IMR-90 (cell line): ENCODE results near the gene PPP1R2. TPM values are rescaled to one million over a fixed set of nuclear protein-coding genes. Genes with fewer than 3 reads are reported as not detected.

Source experiments
- ATAC-seq: fragments of 200-7000 bp; cut with Tn5 transposase; 2 replicates; pipeline ENCODE4 v1.9.1; 2020; ENCODE audit warnings: low read depth, mild to moderate bottlenecking, moderate library complexity
- BruUV-seq: library from RNA; stranded (reverse); fragments of 400-500 nt; replicated peaks from 2 replicates; lab custom pipeline; 2021; lab: Mats Ljungman, UMichigan
- CTCF ChIA-PET: fragments of 300-600 bp; formaldehyde crosslinking; extraction: SDS; loops from one replicate; lab custom pipeline; 2021; ENCODE audit warnings: antibody characterized with exemption; lab: Yijun Ruan, JAX
- POLR2A ChIA-PET: fragments of 300-600 bp; sonication (Branson Sonifier 250); formaldehyde crosslinking; loops from one replicate; lab custom pipeline; 2022; ENCODE audit warnings: antibody characterized with exemption; ENCODE audit not compliant: unreplicated experiment; lab: Charles Lee
- DNase-seq: peaks from one replicate; pipeline ENCODE4 v3.0.0; 2013
- H2AFZ ChIP-seq: replicated peaks from 2 replicates; pipeline ENCODE3; 2013; ENCODE audit warnings: low read length, mild to moderate bottlenecking; ENCODE audit not compliant: poor library complexity
- H2AK5ac ChIP-seq: 2 replicates; pipeline ENCODE4 v1.6.1; 2013; ENCODE audit warnings: low read depth, low read length, inconsistent platforms
- H2AK9ac ChIP-seq: replicated peaks from 2 replicates; pipeline ENCODE3; 2013; ENCODE audit warnings: mild to moderate bottlenecking, low read depth, low read length, moderate library complexity; ENCODE audit not compliant: poor library complexity
- H2BK120ac ChIP-seq: 2 replicates; pipeline ENCODE4 v1.6.1; 2013; ENCODE audit warnings: low read depth, low read length, inconsistent platforms
- H2BK15ac ChIP-seq: 3 replicates; pipeline ENCODE4 v1.6.1; 2013; ENCODE audit warnings: low read depth, low read length, inconsistent platforms
- H2BK20ac ChIP-seq: 2 replicates; pipeline ENCODE4 v1.6.1; 2013; ENCODE audit warnings: low read depth, mild to moderate bottlenecking, inconsistent platforms, low read length, moderate library complexity
- H2BK5ac ChIP-seq: 2 replicates; pipeline ENCODE4 v1.6.1; 2013; ENCODE audit warnings: mild to moderate bottlenecking, low read depth, low read length, inconsistent platforms; ENCODE audit not compliant: poor library complexity, severe bottlenecking
- H3K14ac ChIP-seq: replicated peaks from 2 replicates; pipeline ENCODE4 v1.6.1; 2013; ENCODE audit warnings: low read depth, low read length, inconsistent platforms
- H3K18ac ChIP-seq: 2 replicates; pipeline ENCODE4 v1.6.1; 2013; ENCODE audit warnings: low read depth, low read length, control low read depth
- H3K23ac ChIP-seq: 2 replicates; pipeline ENCODE4 v1.6.1; 2013; ENCODE audit warnings: low read depth, low read length, inconsistent platforms
- H3K27ac ChIP-seq: 2 replicates; pipeline ENCODE4 v1.5.1; 2013; ENCODE audit warnings: mild to moderate bottlenecking, control low read depth, low read length; ENCODE audit not compliant: insufficient read depth
- H3K27me3 ChIP-seq: 2 replicates; pipeline ENCODE4 v1.6.1; 2013; ENCODE audit warnings: low read length; ENCODE audit not compliant: control insufficient read depth, insufficient read depth
- H3K36me3 ChIP-seq: 2 replicates; pipeline ENCODE4 v1.6.1; 2013; ENCODE audit warnings: low read length, mixed read lengths; ENCODE audit not compliant: control insufficient read depth, insufficient read depth
- H3K4ac ChIP-seq: 2 replicates; pipeline ENCODE4 v1.6.1; 2013; ENCODE audit warnings: low read depth, low read length, inconsistent platforms
- H3K4me1 ChIP-seq: 2 replicates; pipeline ENCODE4 v1.6.1; 2013; ENCODE audit warnings: low read length, mixed read lengths; ENCODE audit not compliant: control insufficient read depth, insufficient read depth
- H3K4me2 ChIP-seq: 2 replicates; pipeline ENCODE4 v1.6.1; 2013; ENCODE audit warnings: low read depth, mild to moderate bottlenecking, control low read depth, low read length, moderate library complexity
- H3K4me3 ChIP-seq: 2 replicates; pipeline ENCODE4 v1.5.1; 2013; ENCODE audit warnings: low read depth, mild to moderate bottlenecking, control low read depth, low read length, moderate library complexity; ENCODE audit not compliant: insufficient read depth
- H3K56ac ChIP-seq: 2 replicates; pipeline ENCODE4 v1.6.1; 2013; ENCODE audit warnings: low read length, inconsistent platforms; ENCODE audit not compliant: insufficient read depth; ENCODE audit errors: extremely low read depth
- H3K79me1 ChIP-seq, 2 experiments: 2 replicates each; pipeline ENCODE4 v1.6.1; 2013; ENCODE audit warnings: low read length in 2 of 2, inconsistent platforms in 1 of 2, low read depth in 1 of 2
- H3K9ac ChIP-seq: 2 replicates; pipeline ENCODE4 v1.6.1; 2013; ENCODE audit warnings: low read depth, low read length, control low read depth
- H3K9me1 ChIP-seq: 2 replicates; pipeline ENCODE4 v1.6.1; 2013; ENCODE audit warnings: low read length, inconsistent platforms; ENCODE audit not compliant: insufficient read depth
- H3K9me3 ChIP-seq: 2 replicates; pipeline ENCODE4 v1.6.1; 2013; ENCODE audit warnings: low read length; ENCODE audit not compliant: control insufficient read depth, insufficient read depth
- H4K20me1 ChIP-seq: 2 replicates; pipeline ENCODE4 v1.6.1; 2013; ENCODE audit warnings: low read length, inconsistent platforms; ENCODE audit not compliant: insufficient read depth
- H4K5ac ChIP-seq: 2 replicates; pipeline ENCODE4 v1.6.1; 2013; ENCODE audit warnings: mild to moderate bottlenecking, low read depth, low read length, control low read depth
- H4K8ac ChIP-seq, 2 experiments: 2 replicates each; pipeline ENCODE4 v1.6.1; 2013; ENCODE audit warnings: low read depth in 2 of 2, low read length in 2 of 2, control low read depth in 1 of 2, inconsistent platforms in 1 of 2
- H4K91ac ChIP-seq: 2 replicates; pipeline ENCODE4 v1.6.1; 2013; ENCODE audit warnings: low read depth, low read length, inconsistent platforms; ENCODE audit not compliant: insufficient read depth
- BHLHE40 ChIP-seq: fragments of 150-350 bp; IDR thresholded peaks from 2 replicates; pipeline ENCODE4 v1.6.1; 2016; ENCODE audit warnings: mild to moderate bottlenecking, low read depth, low read length
- CEBPB ChIP-seq: IDR thresholded peaks from 2 replicates; pipeline ENCODE4 v1.6.1; 2012; ENCODE audit warnings: low read depth, low read length, improper control_type of control experiment
- CHD1 ChIP-seq: IDR thresholded peaks from 2 replicates; pipeline ENCODE4 v1.6.1; 2012; ENCODE audit warnings: low read depth, low read length, improper control_type of control experiment
- MAFK ChIP-seq: IDR thresholded peaks from 2 replicates; pipeline ENCODE4 v1.6.1; 2012; ENCODE audit warnings: low read depth, low read length, improper control_type of control experiment
- MAZ ChIP-seq: IDR thresholded peaks from 2 replicates; pipeline ENCODE4 v1.6.1; 2012; ENCODE audit warnings: low read depth, mild to moderate bottlenecking, low read length, improper control_type of control experiment, moderate library complexity, borderline replicate concordance
- MXI1 ChIP-seq: IDR thresholded peaks from 2 replicates; pipeline ENCODE4 v1.6.1; 2012; ENCODE audit warnings: low read depth, mild to moderate bottlenecking, low read length, moderate library complexity, borderline replicate concordance
- NFE2L2 ChIP-seq: fragments of 150-350 bp; IDR thresholded peaks from 2 replicates; pipeline ENCODE4 v1.6.1; 2016; ENCODE audit warnings: low read depth, mild to moderate bottlenecking, low read length
- RAD21 ChIP-seq: IDR thresholded peaks from 2 replicates; pipeline ENCODE4 v1.6.1; 2012; ENCODE audit warnings: low read length, improper control_type of control experiment
- RFX5 ChIP-seq: IDR thresholded peaks from 2 replicates; pipeline ENCODE4 v1.8.0; 2012; ENCODE audit warnings: low read depth, mild to moderate bottlenecking, low read length, moderate library complexity
- SMC3 ChIP-seq: fragments of 150-350 bp; IDR thresholded peaks from 2 replicates; pipeline ENCODE4 v1.6.1; 2016; ENCODE audit warnings: low read depth, mild to moderate bottlenecking, antibody characterized with exemption, low read length, moderate library complexity
- WGBS, 2 experiments: methylation state at CpG; one replicate each; pipeline versions ENCODE4 v1.1.5 to v1.1.7; 2013; ENCODE audit warnings: missing lambda C conversion rate in 2 of 2; ENCODE audit not compliant: insufficient read length in 1 of 2; ENCODE audit errors: extremely low coverage in 2 of 2; 5-methylcytosine and 5-hydroxymethylcytosine counted together
- dilution Hi-C: fragments of 300-500 bp; cut with HindIII; formaldehyde crosslinking; loops from one replicate; pipeline ENCODE4 v1.14.3; 2018; ENCODE audit warnings: low sequenced_read_pairs; ENCODE audit not compliant: unreplicated experiment
- in situ Hi-C: fragments of 300-500 bp; cut with MboI; formaldehyde crosslinking; loops from 3 replicates; pipeline ENCODE4 v1.14.3; 2019; ENCODE audit warnings: low sequenced_read_pairs, inconsistent platforms, mixed read lengths
- intact Hi-C: fragments of 100-400 bp; cut with micrococcal nuclease; formaldehyde crosslinking; loops from 2 replicates; pipeline ENCODE4 v1.10.0; 2022
- polyA plus RNA-seq, 3 experiments: library from polyadenylated mRNA; depleted of rRNA; stranded (reverse); fragments of >200 nt; gene quantifications; 2 replicates each; pipeline ENCODE4 v1.2.3, GENCODE V29; 2012; ENCODE audit warnings: low replicate concordance in 1 of 3
- total RNA-seq: library from RNA; depleted of rRNA; stranded (reverse); fragments of >200 nt; gene quantifications from 2 replicates; pipeline ENCODE4 v1.2.3, GENCODE V29; 2012
- TF ChIP-seq, protein P1 (sequence below): fragments of 150-350 bp; IDR thresholded peaks from 2 replicates; pipeline ENCODE4 v1.6.1; 2017; ENCODE audit warnings: mild to moderate bottlenecking, antibody characterized with exemption, low read length, low read depth

The PPP1R2 gene
- total and polyA plus RNA-seq, 2 of the 4 experiments (the other 2 are of a cell fraction), result 9.2 to 36.0 TPM

DNA sequence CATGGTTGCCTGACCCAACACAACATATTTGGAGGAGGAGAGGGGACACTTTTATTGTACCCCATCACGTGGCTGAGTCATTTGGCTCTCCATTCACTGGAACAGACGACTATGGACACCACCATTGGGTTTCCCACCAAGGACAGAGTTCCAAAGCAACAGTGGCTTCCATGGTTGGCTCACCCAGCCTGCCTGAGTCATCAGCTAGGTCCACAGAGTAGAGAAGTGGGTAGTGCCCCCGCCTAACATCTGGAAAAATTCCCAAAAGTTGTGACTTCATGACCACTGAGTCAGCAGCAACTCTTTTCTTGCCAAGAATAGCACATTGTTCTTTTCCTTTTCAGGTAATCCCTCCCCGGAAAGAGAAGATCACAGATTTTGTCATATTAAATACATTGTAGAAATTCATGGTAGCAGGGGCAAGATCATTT lies 3.0 kb upstream of the PPP1R2 start:
- ChIA-PET CTCF (interaction anchor here (0.5 kb wide), 1 partner anchor 225 kb away, joined by 3 read pairs; no protein-coding TSS in a partner anchor), POLR2A (no interaction called here)
- H3K14ac ChIP-seq, result no peak overlapping the region
- H4K5ac ChIP-seq, result no peak overlapping the region
- no peaks in the 10 kb centered on the region; the same call in 1 of the 2 replicates for H3K9me1 ChIP-seq
- H2BK120ac ChIP-seq, result no peak overlapping the region
- intact Hi-C loops, result no loop called here
- H3K4me2 ChIP-seq, result no peak overlapping the region; the same call in 1 of the 2 replicates
- no peak overlapping the region for H3K4ac ChIP-seq
- H3K36me3 ChIP-seq, result no peaks in the 10 kb centered on the region
- TF ChIP-seq, protein P1, sequence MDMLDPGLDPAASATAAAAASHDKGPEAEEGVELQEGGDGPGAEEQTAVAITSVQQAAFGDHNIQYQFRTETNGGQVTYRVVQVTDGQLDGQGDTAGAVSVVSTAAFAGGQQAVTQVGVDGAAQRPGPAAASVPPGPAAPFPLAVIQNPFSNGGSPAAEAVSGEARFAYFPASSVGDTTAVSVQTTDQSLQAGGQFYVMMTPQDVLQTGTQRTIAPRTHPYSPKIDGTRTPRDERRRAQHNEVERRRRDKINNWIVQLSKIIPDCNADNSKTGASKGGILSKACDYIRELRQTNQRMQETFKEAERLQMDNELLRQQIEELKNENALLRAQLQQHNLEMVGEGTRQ, result no peak
- TF ChIP-seq MAFK (no peak), SMC3 (no peak), NFE2L2 (no peak), RAD21 (no peak), MAZ (no peak), CHD1 (no peak), BHLHE40 (no peak), MXI1 (no peak), CEBPB (no peak), RFX5 (no peak)
- H3K9ac ChIP-seq, result no peak overlapping the region
- no peak overlapping the region for H3K27ac ChIP-seq
- peaks cover 2% of the 10 kb centered on the region; the same call in 1 of the 2 replicates for H3K4me1 ChIP-seq
- no peak overlapping the region for H2BK15ac ChIP-seq
- H3K4me3 ChIP-seq, result no peak overlapping the region
- ATAC-seq, result no peak
- H2BK5ac ChIP-seq, result no peak overlapping the region
- WGBS, 2 experiments, result no CpG with 5 or more reads among the region's 4 CpGs
- H3K23ac ChIP-seq, result no peak overlapping the region
- H3K9me3 ChIP-seq, result no peaks in the 10 kb centered on the region
- no peak overlapping the region for H3K56ac ChIP-seq
- no peak overlapping the region for H4K8ac ChIP-seq
- in situ Hi-C loops, result no loop called here
- H2AK5ac ChIP-seq, result no peak overlapping the region
- no TSS peak for BruUV-seq
- dilution Hi-C loops, result no loop called here
- H4K20me1 ChIP-seq, result peaks cover 6% of the 10 kb centered on the region; the same call in 1 of the 2 replicates
- no peak overlapping the region for H2AK9ac ChIP-seq
- no peak overlapping the region for H2AFZ ChIP-seq
- peaks cover 0 to 13% of the 10 kb centered on the region in 2 experiments; a peak in 2 of 4 replicates for H3K79me1 ChIP-seq
- no peak overlapping the region for H4K91ac ChIP-seq
- H3K18ac ChIP-seq, result no peak overlapping the region
- peaks cover 9% of the 10 kb centered on the region for H3K27me3 ChIP-seq
- DNase-seq, result peak; percentile 73
- no peak overlapping the region for H2BK20ac ChIP-seq
